Spleen (tissue), 7 donors: ENCODE data around the gene MCUB.

Source experiments
- POLR2A ChIP-seq, 3 donors: fragments of 450-650 bp; IDR thresholded peaks; one replicate each; pipeline ENCODE4 v1.5.1; 2017; ENCODE audit warnings: antibody characterized with exemption in 3 of 3, mild to moderate bottlenecking in 1 of 3
- TF ChIP-seq, protein P1 (sequence below), 11 experiments: fragments of 200-600 bp in 7 of 11; fragments of 450-650 bp in 4 of 11; sonication (generic) in 4 of 11; IDR thresholded peaks in 8 of 11; conservative IDR thresholded peaks in 3 of 11; 1 replicate in 7 of 11; 2 replicates in 4 of 11; pipeline versions ENCODE4 v1.4.0 to v1.8.0; 2016 to 2021; ENCODE audit warnings: antibody characterized with exemption in 11 of 11, inconsistent platforms in 4 of 11, mild to moderate bottlenecking in 1 of 11
- donor health status: DM: no; HTN: no; CAD: no; lungs with moderate emphysema.
- donor health status: DM: no; HTN: no; CAD: no.
- donor health status: DM: no; HTN: no; CAD: no.

DNA sequence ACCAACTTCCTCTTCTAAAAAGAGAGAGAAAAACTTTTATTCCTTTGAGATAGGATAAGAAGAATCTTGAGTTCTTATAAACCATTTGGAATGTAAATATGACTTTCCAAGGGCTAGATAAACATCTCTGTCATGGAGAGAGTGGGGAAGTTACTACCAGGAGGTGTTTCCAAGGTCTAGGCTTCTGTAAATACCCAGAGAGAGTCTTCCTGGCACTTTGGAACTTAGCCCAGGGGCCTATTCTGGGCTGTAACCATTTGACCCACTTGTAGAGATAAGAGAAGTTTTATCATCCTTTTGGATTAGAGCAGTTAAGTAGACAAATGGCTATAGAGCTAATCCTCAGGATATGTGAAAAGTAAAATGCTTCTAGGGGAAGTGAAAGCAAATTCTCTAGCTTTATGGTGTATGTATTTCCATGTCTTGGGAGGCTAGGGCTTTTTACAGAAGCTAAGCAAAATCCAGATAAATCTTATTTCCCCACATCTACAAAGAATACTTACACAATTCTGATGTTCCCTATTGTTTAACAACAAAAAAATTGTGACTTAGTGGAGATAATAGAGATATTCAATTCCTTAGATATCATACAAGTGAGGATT lies 51.1 kb downstream of the MCUB start:
- TF ChIP-seq, protein P1, sequence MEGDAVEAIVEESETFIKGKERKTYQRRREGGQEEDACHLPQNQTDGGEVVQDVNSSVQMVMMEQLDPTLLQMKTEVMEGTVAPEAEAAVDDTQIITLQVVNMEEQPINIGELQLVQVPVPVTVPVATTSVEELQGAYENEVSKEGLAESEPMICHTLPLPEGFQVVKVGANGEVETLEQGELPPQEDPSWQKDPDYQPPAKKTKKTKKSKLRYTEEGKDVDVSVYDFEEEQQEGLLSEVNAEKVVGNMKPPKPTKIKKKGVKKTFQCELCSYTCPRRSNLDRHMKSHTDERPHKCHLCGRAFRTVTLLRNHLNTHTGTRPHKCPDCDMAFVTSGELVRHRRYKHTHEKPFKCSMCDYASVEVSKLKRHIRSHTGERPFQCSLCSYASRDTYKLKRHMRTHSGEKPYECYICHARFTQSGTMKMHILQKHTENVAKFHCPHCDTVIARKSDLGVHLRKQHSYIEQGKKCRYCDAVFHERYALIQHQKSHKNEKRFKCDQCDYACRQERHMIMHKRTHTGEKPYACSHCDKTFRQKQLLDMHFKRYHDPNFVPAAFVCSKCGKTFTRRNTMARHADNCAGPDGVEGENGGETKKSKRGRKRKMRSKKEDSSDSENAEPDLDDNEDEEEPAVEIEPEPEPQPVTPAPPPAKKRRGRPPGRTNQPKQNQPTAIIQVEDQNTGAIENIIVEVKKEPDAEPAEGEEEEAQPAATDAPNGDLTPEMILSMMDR (IDR thresholded peaks at IDR 0.05 in 8 of 11, conservative IDR thresholded peaks at IDR 0.05 in 3 of 11), result no peak
- TF ChIP-seq POLR2A (IDR thresholded peaks at IDR 0.05), result no peak
